H1 (cell line): ENCODE results near the gene RD3L. TPM values are rescaled to one million over a fixed set of nuclear protein-coding genes. Genes with fewer than 3 reads are reported as not detected.

Experiments used
- CTCF ChIA-PET: fragments of 300-600 bp; sonication (Branson Sonifier 250); formaldehyde crosslinking; loops from one replicate; lab custom pipeline; 2021; ENCODE audit not compliant: partially characterized antibody; lab: Charles Lee
- POLR2A ChIA-PET: fragments of 300-600 bp; sonication (Branson Sonifier 250); formaldehyde crosslinking; loops from one replicate; lab custom pipeline; 2021; ENCODE audit warnings: inconsistent platforms; ENCODE audit not compliant: partially characterized antibody; lab: Charles Lee
- DNase-seq, 2 experiments: peaks; one replicate each; pipeline versions ENCODE4 v3.0.0 to v3.0.0-alpha.2; 2010 to 2022; ENCODE audit warnings: low spot score in 2 of 2, low read depth in 1 of 2, mixed read lengths in 1 of 2
- FAIRE-seq: peaks from 2 replicates; lab custom pipeline; 2011; peaks lifted over from hg19 to GRCh38; lab: Jason Lieb, UNC
- H2AFZ ChIP-seq: 2 replicates; pipeline ENCODE4 v1.8.1; 2012; ENCODE audit warnings: low read length, inconsistent platforms
- H2AK5ac ChIP-seq: 2 replicates; pipeline ENCODE4 v1.6.1; 2013; ENCODE audit warnings: low read depth, low read length
- H2BK120ac ChIP-seq: replicated peaks from 2 replicates; pipeline ENCODE3; 2013; ENCODE audit warnings: low read depth, low read length, inconsistent platforms
- H2BK12ac ChIP-seq: 2 replicates; pipeline ENCODE4 v1.6.1; 2013; ENCODE audit warnings: low read depth, low read length
- H2BK15ac ChIP-seq: 2 replicates; pipeline ENCODE4 v1.6.1; 2013; ENCODE audit warnings: low read length
- H2BK20ac ChIP-seq: 2 replicates; pipeline ENCODE4 v1.6.1; 2013; ENCODE audit warnings: low read length
- H2BK5ac ChIP-seq: 2 replicates; pipeline ENCODE4 v1.6.1; 2013; ENCODE audit warnings: low read depth, low read length
- H3K14ac ChIP-seq: 2 replicates; pipeline ENCODE4 v1.6.1; 2013; ENCODE audit warnings: inconsistent platforms; ENCODE audit not compliant: insufficient read length
- H3K18ac ChIP-seq: 2 replicates; pipeline ENCODE4 v1.6.1; 2013; ENCODE audit warnings: low read length; ENCODE audit errors: extremely low read depth
- H3K23ac ChIP-seq: 2 replicates; pipeline ENCODE4 v1.6.1; 2013; ENCODE audit warnings: inconsistent platforms; ENCODE audit not compliant: insufficient read length
- H3K23me2 ChIP-seq: 2 replicates; pipeline ENCODE4 v1.6.1; 2013; ENCODE audit warnings: low read depth, low read length
- H3K27ac ChIP-seq: 2 replicates; pipeline ENCODE4 v1.6.1; 2011; ENCODE audit warnings: low read depth, low read length, inconsistent platforms
- H3K27me3 ChIP-seq, 4 experiments: replicated peaks in 1 of 4; 1 replicate in 1 of 4; 2 replicates in 3 of 4; pipeline versions ENCODE4 v1.6.1 to v1.8.1; 2011 to 2013; ENCODE audit warnings: low read length in 3 of 4, mild to moderate bottlenecking in 3 of 4, inconsistent platforms in 2 of 4, mixed read lengths in 2 of 4, moderate library complexity in 1 of 4; ENCODE audit not compliant: control insufficient read depth in 3 of 4, insufficient read depth in 3 of 4; ENCODE audit errors: extremely low read depth in 1 of 4
- H3K36me3 ChIP-seq, 4 experiments: 2 replicates each; pipeline versions ENCODE4 v1.6.1 to v1.8.1; 2011 to 2013; ENCODE audit warnings: mild to moderate bottlenecking in 4 of 4, low read length in 3 of 4, moderate library complexity in 2 of 4, control low read depth in 1 of 4, inconsistent platforms in 1 of 4; ENCODE audit not compliant: insufficient read depth in 4 of 4, control insufficient read depth in 2 of 4
- H3K4ac ChIP-seq: replicated peaks from 2 replicates; pipeline ENCODE3; 2013; ENCODE audit warnings: low read length, low read depth, mixed read lengths, inconsistent platforms; ENCODE audit not compliant: insufficient read length
- H3K4me1 ChIP-seq, 4 experiments: replicated peaks in 1 of 4; 1 replicate in 1 of 4; 2 replicates in 3 of 4; pipeline versions ENCODE4 v1.6.1 to v1.8.1; 2011 to 2013; ENCODE audit warnings: low read length in 3 of 4, inconsistent platforms in 2 of 4, mixed read lengths in 1 of 4; ENCODE audit not compliant: insufficient read depth in 4 of 4, control insufficient read depth in 3 of 4
- H3K4me2 ChIP-seq, 2 experiments: 2 replicates each; pipeline versions ENCODE4 v1.6.1 to v1.8.1; 2011 to 2013; ENCODE audit warnings: low read depth in 2 of 2, low read length in 2 of 2, control low read depth in 1 of 2, inconsistent platforms in 1 of 2, mild to moderate bottlenecking in 1 of 2; ENCODE audit not compliant: insufficient read depth in 1 of 2
- H3K4me3 ChIP-seq, 4 experiments: fragments of 200-600, 300-600 bp in 1 of 4; sonication (generic), shearing (Covaris generic), sonication (Bioruptor Twin) in 1 of 4; 2 replicates each; pipeline versions ENCODE4 v1.5.1 to v1.8.1; 2011 to 2016; ENCODE audit warnings: low read length in 4 of 4, low read depth in 3 of 4, control low read depth in 2 of 4, inconsistent platforms in 2 of 4, mild to moderate bottlenecking in 2 of 4, mixed read lengths in 1 of 4, moderate library complexity in 1 of 4; ENCODE audit not compliant: insufficient read depth in 2 of 4; ENCODE audit errors: extremely low read depth in 1 of 4
- H3K56ac ChIP-seq: replicated peaks from 2 replicates; pipeline ENCODE3; 2013; ENCODE audit warnings: low read depth, mild to moderate bottlenecking, mixed read lengths, low read length, inconsistent platforms; ENCODE audit not compliant: insufficient read length
- H3K79me1 ChIP-seq: 2 replicates; pipeline ENCODE4 v1.6.1; 2013; ENCODE audit warnings: low read depth, low read length, control low read depth
- H3K79me2 ChIP-seq, 2 experiments: 2 replicates each; pipeline versions ENCODE4 v1.6.1 to v1.8.1; 2012 to 2013; ENCODE audit warnings: low read length in 2 of 2, mild to moderate bottlenecking in 2 of 2, inconsistent platforms in 1 of 2; ENCODE audit not compliant: insufficient read depth in 2 of 2, control insufficient read depth in 1 of 2
- H3K9ac ChIP-seq, 4 experiments: replicated peaks in 1 of 4; 1 replicate in 1 of 4; 2 replicates in 3 of 4; pipeline versions ENCODE4 v1.6.1 to v1.8.1; 2011 to 2013; ENCODE audit warnings: low read depth in 3 of 4, low read length in 3 of 4, control low read depth in 2 of 4, mild to moderate bottlenecking in 2 of 4, moderate library complexity in 2 of 4, inconsistent platforms in 1 of 4; ENCODE audit errors: extremely low read depth in 1 of 4
- H3K9me3 ChIP-seq, 2 experiments: 2 replicates each; pipeline versions ENCODE4 v1.6.1 to v1.8.1; 2012 to 2013; ENCODE audit warnings: mild to moderate bottlenecking in 2 of 2, moderate library complexity in 2 of 2, control low read depth in 1 of 2, inconsistent platforms in 1 of 2, low read depth in 1 of 2, low read length in 1 of 2, mixed read lengths in 1 of 2; ENCODE audit not compliant: insufficient read depth in 2 of 2
- H4K20me1 ChIP-seq, 2 experiments: replicated peaks in 1 of 2; 2 replicates each; pipeline versions ENCODE3 to v1.8.1; 2011 to 2013; ENCODE audit warnings: inconsistent platforms in 2 of 2, low read length in 2 of 2, mild to moderate bottlenecking in 1 of 2; ENCODE audit not compliant: insufficient read depth in 2 of 2, control insufficient read depth in 1 of 2
- H4K5ac ChIP-seq: 2 replicates; pipeline ENCODE4 v1.6.1; 2013; ENCODE audit warnings: low read length, low read depth, mixed read lengths, inconsistent platforms; ENCODE audit not compliant: insufficient read length
- H4K8ac ChIP-seq: 2 replicates; pipeline ENCODE4 v1.8.0; 2013; ENCODE audit warnings: mild to moderate bottlenecking, moderate library complexity, low read length, inconsistent platforms; ENCODE audit not compliant: insufficient read depth; ENCODE audit errors: extremely low read depth
- H4K91ac ChIP-seq: replicated peaks from 2 replicates; pipeline ENCODE3; 2013; ENCODE audit warnings: low read length, mixed read lengths, inconsistent platforms; ENCODE audit not compliant: insufficient read length
- ASH2L ChIP-seq: fragments of 200-600, 300-600 bp; sonication (generic); IDR thresholded peaks from one replicate; pipeline ENCODE4 v1.7.1; 2017; ENCODE audit warnings: low read length
- CHD2 ChIP-seq: IDR thresholded peaks from 2 replicates; pipeline ENCODE4 v1.6.1; 2012; ENCODE audit warnings: low read length, improper control_type of control experiment
- EP300 ChIP-seq, 2 experiments: IDR thresholded peaks; 1 replicate in 1 of 2; 2 replicates in 1 of 2; pipeline ENCODE4 v1.6.1; 2011 to 2012; ENCODE audit warnings: low read depth in 2 of 2, low read length in 2 of 2, mild to moderate bottlenecking in 2 of 2, borderline replicate concordance in 1 of 2, inconsistent platforms in 1 of 2, moderate library complexity in 1 of 2
- HDAC6 ChIP-seq: IDR thresholded peaks from one replicate; pipeline ENCODE4 v1.7.1; 2012; ENCODE audit warnings: low read depth, mild to moderate bottlenecking, inconsistent platforms, low read length, moderate library complexity
- MAFK ChIP-seq: IDR thresholded peaks from 2 replicates; pipeline ENCODE4 v1.6.1; 2012; ENCODE audit warnings: low read depth, mild to moderate bottlenecking, improper control_type of control experiment, low read length
- POLR2AphosphoS5 ChIP-seq: IDR thresholded peaks from 2 replicates; pipeline ENCODE4 v1.6.1; 2011; ENCODE audit warnings: low read depth, low read length
- POU5F1 ChIP-seq: IDR thresholded peaks from 2 replicates; pipeline ENCODE4 v1.6.1; 2011; ENCODE audit warnings: low read depth, mild to moderate bottlenecking, low read length, moderate library complexity
- SIN3A ChIP-seq, 2 experiments: IDR thresholded peaks in 1 of 2; conservative IDR thresholded peaks in 1 of 2; 2 replicates each; pipeline ENCODE4 v1.6.1; 2011 to 2012; ENCODE audit warnings: low read length in 2 of 2, improper control_type of control experiment in 1 of 2, low read depth in 1 of 2, mild to moderate bottlenecking in 1 of 2
- ZNF274 ChIP-seq: IDR thresholded peaks from 2 replicates; pipeline ENCODE4 v1.7.0; 2012; ENCODE audit warnings: low read length, borderline replicate concordance; ENCODE audit errors: extremely low read depth
- WGBS, 2 experiments: shearing (Covaris generic) in 1 of 2; methylation state at CpG; one replicate each; pipeline versions ENCODE4 v1.1.6 to v1.1.7; 2013 to 2015; ENCODE audit warnings: low lambda C conversion rate in 2 of 2, mixed read lengths in 2 of 2, inconsistent platforms in 1 of 2, low coverage in 1 of 2, missing lambda C conversion rate in 1 of 2; ENCODE audit not compliant: insufficient replicate concordance in 2 of 2, insufficient coverage in 1 of 2, insufficient read length in 1 of 2; ENCODE audit errors: extremely low coverage in 1 of 2, missing lambda C conversion rate in 1 of 2; 5-methylcytosine and 5-hydroxymethylcytosine counted together
- polyA plus RNA-seq, 7 experiments: library from polyadenylated mRNA; depleted of rRNA in 3 of 7; stranded (reverse) in 5 of 7; unstranded in 2 of 7; fragments of >200 nt in 5 of 7; fragments of 200-250 nt in 2 of 7; gene quantifications; 1 replicate in 5 of 7; 2 replicates in 1 of 7; 4 replicates in 1 of 7; pipeline versions ENCODE4 v1.2.1 to v1.2.3, GENCODE V29; 2011 to 2013; ENCODE audit warnings: missing spikeins in 2 of 7, mixed read lengths in 2 of 7
- total RNA-seq: library from RNA; stranded (reverse); fragmentation: NEBNext Ultra II Directional; extraction: Animal tissue kit (Norgen Biotek cat#: 25700); gene quantifications from 2 replicates; pipeline ENCODE4 v1.2.1, GENCODE V29; 2021

Gene RD3L
- total and polyA plus RNA-seq, 2 of the 8 experiments (the other 6 are each of a cell fraction or from before 2014, with no cell fraction given), result not detected

GRCh38 chr14:103898711-103899110, 43.6 kb downstream of the RD3L start:
- no peaks in the 10 kb centered on the region for H3K27me3 ChIP-seq
- no peak overlapping the region for H3K14ac ChIP-seq
- H3K23me2 ChIP-seq, result no peaks in the 10 kb centered on the region
- CTCF ChIA-PET, result interaction anchor here (0.6 to 4.3 kb wide), 13 partner anchors 11 to 177 kb away, joined by 3 to 56 read pairs (median 5); no protein-coding TSS in a partner anchor
- no peak overlapping the region for H3K56ac ChIP-seq
- no peak overlapping the region for H3K4me3 ChIP-seq
- no peaks in the 10 kb centered on the region for H3K36me3 ChIP-seq
- H2BK120ac ChIP-seq, result no peak overlapping the region
- no peaks in the 10 kb centered on the region for H3K79me1 ChIP-seq
- no peaks in the 10 kb centered on the region for H3K79me2 ChIP-seq
- no peak overlapping the region for H3K18ac ChIP-seq
- H2AFZ ChIP-seq, result no peak overlapping the region
- FAIRE-seq (no peak), DNase-seq (no peak)
- H3K27ac ChIP-seq, result no peak overlapping the region
- H3K4ac ChIP-seq, result no peak overlapping the region
- H3K4me2 ChIP-seq, result no peak overlapping the region
- no peak overlapping the region for H4K5ac ChIP-seq
- no peak overlapping the region for H2AK5ac ChIP-seq
- TF ChIP-seq ASH2L (no peak), ZNF274 (no peak), MAFK (no peak), CHD2 (no peak), SIN3A (conservative IDR thresholded peaks at IDR 0.05 in 1 of 2, IDR thresholded peaks at IDR 0.05 in 1 of 2; ENCODE audit: low read depth in 1 of 2, low read length in 2 of 2) (no peak), POU5F1 (no peak), EP300 (IDR thresholded peaks at IDR 0.05; ENCODE audit: borderline replicate concordance in 1 of 2, low read depth in 2 of 2, low read length in 2 of 2) (no peak), HDAC6 (no peak), POLR2AphosphoS5 (no peak)
- WGBS, 2 experiments, result 80% methylated on average over 7 of the region's 9 CpGs; no CpG with 5 or more reads in 1 of the 2 experiments
- H3K9ac ChIP-seq, result no peak overlapping the region
- H2BK15ac ChIP-seq, result no peak overlapping the region
- no peaks in the 10 kb centered on the region for H3K4me1 ChIP-seq
- POLR2A ChIA-PET, result no interaction called here
- no peak overlapping the region for H4K8ac ChIP-seq
- no peaks in the 10 kb centered on the region for H4K20me1 ChIP-seq
- H3K23ac ChIP-seq, result no peak overlapping the region
- H3K9me3 ChIP-seq, result peaks cover 0 to 3% of the 10 kb centered on the region in 2 experiments; a peak in 1 of 4 replicates
- no peak overlapping the region for H4K91ac ChIP-seq
- no peak overlapping the region for H2BK5ac ChIP-seq
- H2BK12ac ChIP-seq, result no peak overlapping the region
- no peak overlapping the region for H2BK20ac ChIP-seq
